ENCODE measurements around the gene FAM162A.

- no peak for TF ChIP-seq CTCF (IDR thresholded peaks at IDR 0.05; ENCODE audit: low read length)
- TF ChIP-seq EZH2 (IDR thresholded peaks at IDR 0.05; ENCODE audit: borderline replicate concordance, low read length): no peak
Observed at GRCh38 chr3:122407946-122408345, 24.0 kb downstream of the FAM162A start.

All from OCI-LY1 (cell line).